Stimulated activated CD8-positive, alpha-beta memory T cell treated with anti-CD3 and anti-CD28 coated beads, Interleukin-7, amount 100 ng/mL, for 1 hour (primary cell): ENCODE results near the gene GPC6.
"Not testable (repeated sequence)": the region's sequence is repeated elsewhere in the genome, so short reads cannot be mapped to it uniquely, and the experiment has no call there.

Experiments
- DNase-seq, 2 donors: peaks; one replicate each; pipeline ENCODE4 v3.0.0-alpha.2; 2020; ENCODE audit warnings: low read depth in 2 of 2

GPC6 gene

GRCh38 chr13:93425411-93425810 lies 198.8 kb downstream of the GPC6 start:
- DNase-seq = no peak

GRCh38 chr13:93430381-93430780 lies 203.8 kb downstream of the GPC6 start:
- DNase-seq = no peak

GRCh38 chr13:93435651-93436050 lies 209.0 kb downstream of the GPC6 start:
- no peak for DNase-seq

- DNase-seq = no peak
These were observed 210.5 kb downstream of the GPC6 start for GRCh38 chr13:93437081-93437480.

- DNase-seq = no peak
These were observed 219.6 kb downstream of the GPC6 start for GRCh38 chr13:93446238-93446637.

GRCh38 chr13:93450191-93450621 lies 223.6 kb downstream of the GPC6 start:
- DNase-seq = no peak

- DNase-seq = no peak
These were observed 224.2 kb downstream of the GPC6 start for GRCh38 chr13:93450761-93451160.

- DNase-seq = not testable (repeated sequence)
These were observed 228.1 kb downstream of the GPC6 start for GRCh38 chr13:93454676-93455235.

GRCh38 chr13:93455861-93456260 lies 229.3 kb downstream of the GPC6 start:
- no peak for DNase-seq

DNA sequence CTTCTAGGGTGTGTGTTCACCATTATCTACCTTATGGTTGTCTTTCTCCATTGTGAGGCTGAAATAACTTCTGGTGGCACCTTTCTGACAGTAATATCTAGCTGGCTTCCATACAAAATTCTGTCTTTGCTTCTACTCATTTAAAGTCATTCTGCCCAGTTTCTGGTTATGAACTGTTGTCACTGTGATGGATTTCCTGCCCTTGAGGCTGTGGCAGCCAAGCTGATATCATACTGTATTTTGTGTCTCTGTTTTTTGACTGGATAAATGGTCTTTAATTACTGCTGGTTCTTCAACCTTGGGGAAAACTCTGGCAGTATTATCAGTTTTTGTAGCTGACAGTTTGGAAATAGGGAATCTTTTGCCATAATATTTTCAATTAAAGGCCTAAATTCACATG lies 233.4 kb downstream of the GPC6 start:
- no peak for DNase-seq

DNA sequence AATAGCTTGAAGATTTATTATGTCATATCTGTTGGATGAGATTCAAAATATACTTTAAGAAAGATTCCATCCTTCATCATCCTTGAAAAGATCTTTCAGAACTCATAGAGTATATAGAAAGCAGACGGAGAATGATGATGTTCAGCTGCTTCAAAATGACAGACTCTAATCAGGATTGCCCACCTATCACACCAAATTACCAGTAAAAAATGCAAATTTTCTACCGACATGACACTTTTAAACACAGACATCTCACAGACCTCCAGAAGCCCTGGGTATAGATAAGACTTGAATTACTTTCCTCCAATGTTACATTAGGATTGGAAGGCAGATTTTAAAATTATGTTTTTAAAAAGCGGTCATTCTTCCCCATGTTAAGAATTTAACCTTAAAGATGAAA lies 235.5 kb downstream of the GPC6 start:
- no peak for DNase-seq

DNA sequence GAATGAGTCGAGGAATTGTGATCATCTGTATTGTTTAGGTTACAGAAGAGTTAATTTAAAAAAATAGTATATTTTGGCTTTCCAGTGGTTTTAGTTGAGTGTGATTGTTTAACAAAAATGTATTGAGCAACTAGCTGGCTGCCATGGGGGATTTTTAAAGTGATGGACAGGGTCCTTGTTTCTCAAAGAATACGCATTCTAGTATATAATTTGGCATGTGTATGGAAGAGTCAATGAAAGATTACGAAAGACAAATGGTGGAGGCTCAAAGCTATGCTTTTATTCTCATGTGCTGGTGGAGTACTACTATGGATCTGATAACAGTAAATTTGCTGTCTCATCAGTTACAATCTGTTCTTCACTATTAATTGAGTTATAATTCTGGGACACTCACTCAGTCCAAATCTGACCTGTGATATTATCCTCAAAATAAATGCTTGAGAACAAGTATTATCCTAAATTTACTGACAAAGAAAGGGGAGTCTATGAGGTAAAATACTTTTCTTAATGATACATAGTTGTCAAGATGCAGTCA lies 240.0 kb downstream of the GPC6 start:
- no peak for DNase-seq

- DNase-seq = no peak
These were observed 240.6 kb downstream of the GPC6 start for GRCh38 chr13:93467175-93467574.

DNA sequence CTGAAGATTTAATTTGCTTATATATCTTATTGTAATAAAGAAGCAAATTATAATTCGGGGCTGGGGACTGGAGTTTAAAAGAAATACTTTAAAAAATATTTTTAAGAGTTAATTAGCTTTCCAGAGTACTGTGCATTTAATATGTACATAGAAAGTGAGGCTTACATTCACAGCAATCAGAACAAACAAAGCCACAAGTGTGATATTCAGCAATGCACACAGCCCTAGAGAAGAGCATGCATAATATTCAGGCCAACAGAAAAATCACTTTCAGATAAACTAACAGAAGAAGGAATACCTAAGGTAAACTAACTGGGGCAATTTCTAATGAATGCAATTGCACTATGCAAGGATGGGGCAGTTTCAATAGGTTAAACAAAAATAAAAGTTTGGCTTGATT lies 241.8 kb downstream of the GPC6 start:
- DNase-seq = no peak

- no peak for DNase-seq
These were observed 245.7 kb downstream of the GPC6 start for GRCh38 chr13:93472296-93472695.

GRCh38 chr13:93472814-93473296 lies 246.2 kb downstream of the GPC6 start:
- DNase-seq = no peak

- no peak for DNase-seq
These were observed 247.0 kb downstream of the GPC6 start for GRCh38 chr13:93473441-93474270.

- no peak for DNase-seq
These were observed 249.6 kb downstream of the GPC6 start for GRCh38 chr13:93476175-93476574.

DNA sequence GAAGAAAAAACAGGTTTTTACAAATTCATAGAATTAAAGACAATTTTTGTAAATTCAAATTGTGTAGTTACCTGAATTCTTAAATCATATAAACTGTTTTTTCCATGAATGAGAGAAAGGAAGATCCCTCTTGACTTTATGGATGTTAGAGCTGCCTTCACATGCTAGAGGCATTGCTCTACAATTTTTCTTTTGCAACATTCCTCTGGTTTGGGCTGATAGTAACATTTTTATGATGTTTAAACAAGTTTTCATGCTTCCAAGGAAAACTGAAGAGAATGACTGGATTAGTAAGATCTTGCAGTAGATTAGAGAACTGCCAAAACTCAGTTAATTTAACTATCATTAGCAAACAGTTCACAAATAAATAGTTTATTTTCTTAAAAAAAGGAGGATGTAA lies 250.6 kb downstream of the GPC6 start:
- no peak for DNase-seq

DNA sequence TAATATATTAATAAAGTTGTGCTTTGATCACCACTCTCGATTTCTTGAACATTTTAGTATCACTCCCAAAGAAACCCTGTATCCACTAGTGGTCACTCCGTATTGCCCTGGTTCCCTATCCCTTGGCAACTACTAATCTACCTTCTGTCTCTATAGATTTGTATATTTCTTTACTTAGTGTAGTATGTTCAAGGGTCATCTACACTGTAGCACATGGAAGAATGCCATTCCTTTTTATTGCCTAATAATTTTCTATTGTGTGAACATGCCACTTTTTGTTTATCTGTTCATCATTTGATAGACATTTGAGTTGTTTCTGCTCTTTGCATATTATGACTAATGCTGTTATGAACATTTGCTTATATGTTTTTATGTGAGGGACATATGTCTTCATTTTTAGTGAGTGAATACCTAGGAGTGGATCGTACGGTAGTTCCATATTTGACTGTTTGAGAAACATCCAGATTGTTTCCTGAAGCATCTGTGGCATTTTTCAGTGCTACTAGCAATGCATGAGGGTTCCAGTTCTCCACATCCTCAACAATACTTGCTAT lies 254.0 kb downstream of the GPC6 start:
- DNase-seq = no peak

GRCh38 chr13:93496117-93496516 lies 269.5 kb downstream of the GPC6 start:
- DNase-seq = not testable (repeated sequence)

GRCh38 chr13:93496985-93497673 lies 270.5 kb downstream of the GPC6 start:
- no peak for DNase-seq
